Ishikawa (cell line): ENCODE data around the gene CD300LB.

Experiments
- CEBPB ChIP-seq: IDR thresholded peaks from 2 replicates; pipeline ENCODE4 v1.6.1; 2012
- CREB1 ChIP-seq: IDR thresholded peaks from 2 replicates; pipeline ENCODE4 v1.6.1; 2012; ENCODE audit warnings: low read depth
- EGR1 ChIP-seq: IDR thresholded peaks from 2 replicates; pipeline ENCODE4 v1.6.1; 2012
- EP300 ChIP-seq: IDR thresholded peaks from 2 replicates; pipeline ENCODE4 v1.6.1; 2012; ENCODE audit warnings: borderline replicate concordance
- FOXM1 ChIP-seq: IDR thresholded peaks from 2 replicates; pipeline ENCODE4 v1.6.1; 2012; ENCODE audit warnings: low read depth, borderline replicate concordance
- NFIC ChIP-seq: IDR thresholded peaks from 2 replicates; pipeline ENCODE4 v1.6.1; 2012
- RAD21 ChIP-seq: IDR thresholded peaks from 2 replicates; pipeline ENCODE4 v1.6.1; 2012; ENCODE audit warnings: low read depth
- TAF1 ChIP-seq: IDR thresholded peaks from 2 replicates; pipeline ENCODE4 v1.6.1; 2012; ENCODE audit warnings: low read depth, mild to moderate bottlenecking
- TCF12 ChIP-seq: IDR thresholded peaks from 2 replicates; pipeline ENCODE4 v1.6.1; 2012; ENCODE audit warnings: low read depth
- TEAD4 ChIP-seq: IDR thresholded peaks from 2 replicates; pipeline ENCODE4 v1.6.1; 2012
- YY1 ChIP-seq: IDR thresholded peaks from 2 replicates; pipeline ENCODE4 v1.6.1; 2012; ENCODE audit warnings: low read depth
- ZBTB7A ChIP-seq: IDR thresholded peaks from 2 replicates; pipeline ENCODE4 v1.6.1; 2012; ENCODE audit warnings: low read depth
- TF ChIP-seq, protein P1 (sequence below): IDR thresholded peaks from 2 replicates; pipeline ENCODE4 v1.6.1; 2012
- TF ChIP-seq, protein P2 (sequence below): IDR thresholded peaks from 2 replicates; pipeline ENCODE4 v1.6.1; 2012
- TF ChIP-seq, protein P3 (sequence below): IDR thresholded peaks from 2 replicates; pipeline ENCODE4 v1.6.1; 2012; ENCODE audit warnings: low read depth, mild to moderate bottlenecking

Gene CD300LB

DNA sequence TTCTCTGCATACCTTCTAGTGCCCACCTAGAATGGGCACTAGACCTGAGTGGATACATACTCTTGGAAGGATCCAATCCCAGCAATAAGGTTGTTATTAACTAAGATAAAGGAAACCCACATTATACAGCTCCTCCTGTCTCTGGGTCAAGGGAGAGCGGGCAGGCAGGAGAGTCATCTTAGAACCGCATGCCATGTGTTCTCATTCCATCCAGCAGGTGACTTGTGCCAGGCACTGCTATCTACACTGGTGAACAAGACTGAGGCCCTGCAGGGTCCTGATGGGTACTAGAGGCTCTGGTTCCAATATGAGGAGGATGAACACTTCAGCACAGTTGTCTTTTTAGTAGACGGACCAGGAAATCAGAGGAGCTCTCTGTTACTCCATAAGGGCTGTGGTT, 41.9 kb upstream of the CD300LB start:
- no peak for TF ChIP-seq NFIC
- TF ChIP-seq EGR1 = no peak
- no peak for TF ChIP-seq TCF12
- no peak for TF ChIP-seq EP300
- TF ChIP-seq YY1 = no peak
- TF ChIP-seq, protein P1, sequence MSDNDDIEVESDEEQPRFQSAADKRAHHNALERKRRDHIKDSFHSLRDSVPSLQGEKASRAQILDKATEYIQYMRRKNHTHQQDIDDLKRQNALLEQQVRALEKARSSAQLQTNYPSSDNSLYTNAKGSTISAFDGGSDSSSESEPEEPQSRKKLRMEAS = no peak
- TF ChIP-seq RAD21 = no peak
- TF ChIP-seq, protein P2, sequence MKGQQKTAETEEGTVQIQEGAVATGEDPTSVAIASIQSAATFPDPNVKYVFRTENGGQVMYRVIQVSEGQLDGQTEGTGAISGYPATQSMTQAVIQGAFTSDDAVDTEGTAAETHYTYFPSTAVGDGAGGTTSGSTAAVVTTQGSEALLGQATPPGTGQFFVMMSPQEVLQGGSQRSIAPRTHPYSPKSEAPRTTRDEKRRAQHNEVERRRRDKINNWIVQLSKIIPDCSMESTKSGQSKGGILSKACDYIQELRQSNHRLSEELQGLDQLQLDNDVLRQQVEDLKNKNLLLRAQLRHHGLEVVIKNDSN = no peak
- TF ChIP-seq FOXM1 = no peak
- TF ChIP-seq, protein P3, sequence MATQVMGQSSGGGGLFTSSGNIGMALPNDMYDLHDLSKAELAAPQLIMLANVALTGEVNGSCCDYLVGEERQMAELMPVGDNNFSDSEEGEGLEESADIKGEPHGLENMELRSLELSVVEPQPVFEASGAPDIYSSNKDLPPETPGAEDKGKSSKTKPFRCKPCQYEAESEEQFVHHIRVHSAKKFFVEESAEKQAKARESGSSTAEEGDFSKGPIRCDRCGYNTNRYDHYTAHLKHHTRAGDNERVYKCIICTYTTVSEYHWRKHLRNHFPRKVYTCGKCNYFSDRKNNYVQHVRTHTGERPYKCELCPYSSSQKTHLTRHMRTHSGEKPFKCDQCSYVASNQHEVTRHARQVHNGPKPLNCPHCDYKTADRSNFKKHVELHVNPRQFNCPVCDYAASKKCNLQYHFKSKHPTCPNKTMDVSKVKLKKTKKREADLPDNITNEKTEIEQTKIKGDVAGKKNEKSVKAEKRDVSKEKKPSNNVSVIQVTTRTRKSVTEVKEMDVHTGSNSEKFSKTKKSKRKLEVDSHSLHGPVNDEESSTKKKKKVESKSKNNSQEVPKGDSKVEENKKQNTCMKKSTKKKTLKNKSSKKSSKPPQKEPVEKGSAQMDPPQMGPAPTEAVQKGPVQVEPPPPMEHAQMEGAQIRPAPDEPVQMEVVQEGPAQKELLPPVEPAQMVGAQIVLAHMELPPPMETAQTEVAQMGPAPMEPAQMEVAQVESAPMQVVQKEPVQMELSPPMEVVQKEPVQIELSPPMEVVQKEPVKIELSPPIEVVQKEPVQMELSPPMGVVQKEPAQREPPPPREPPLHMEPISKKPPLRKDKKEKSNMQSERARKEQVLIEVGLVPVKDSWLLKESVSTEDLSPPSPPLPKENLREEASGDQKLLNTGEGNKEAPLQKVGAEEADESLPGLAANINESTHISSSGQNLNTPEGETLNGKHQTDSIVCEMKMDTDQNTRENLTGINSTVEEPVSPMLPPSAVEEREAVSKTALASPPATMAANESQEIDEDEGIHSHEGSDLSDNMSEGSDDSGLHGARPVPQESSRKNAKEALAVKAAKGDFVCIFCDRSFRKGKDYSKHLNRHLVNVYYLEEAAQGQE = no peak
- no peak for TF ChIP-seq CREB1
- TF ChIP-seq CEBPB = no peak
- no peak for TF ChIP-seq TEAD4

DNA sequence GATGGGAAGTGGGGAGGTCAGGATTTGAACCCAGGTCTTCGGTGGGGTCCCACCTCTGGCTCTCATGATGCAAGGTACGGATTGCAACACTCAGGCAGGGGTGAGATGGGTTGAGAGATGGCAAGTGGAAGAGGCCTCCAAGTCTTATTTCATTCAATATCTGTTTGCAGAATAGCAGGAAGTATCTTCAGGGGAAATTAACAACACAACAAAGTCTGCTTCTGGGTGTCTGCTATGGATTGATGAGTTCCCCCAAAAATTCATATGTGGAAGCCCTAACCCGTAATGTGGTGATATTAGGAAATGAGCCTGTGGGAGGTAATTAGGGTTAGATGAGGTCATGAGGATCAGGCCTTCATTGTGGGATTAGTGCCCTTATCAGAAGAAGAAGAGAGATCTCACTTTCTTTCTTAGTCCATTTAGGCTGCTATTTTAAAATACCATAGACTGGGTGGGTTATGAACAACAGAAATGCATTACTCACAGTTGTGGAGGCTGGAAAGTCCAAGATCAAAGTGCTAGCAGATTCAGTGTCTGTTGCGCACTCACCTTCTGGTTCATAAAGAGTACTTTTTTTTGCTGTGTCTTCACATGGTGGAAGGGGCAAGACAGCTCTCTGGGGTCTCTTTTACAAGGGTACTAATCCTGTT, 40.5 kb upstream of the CD300LB start:
- TF ChIP-seq EGR1 = no peak
- TF ChIP-seq CREB1 = no peak
- TF ChIP-seq NFIC = no peak
- no peak for TF ChIP-seq TCF12

DNA sequence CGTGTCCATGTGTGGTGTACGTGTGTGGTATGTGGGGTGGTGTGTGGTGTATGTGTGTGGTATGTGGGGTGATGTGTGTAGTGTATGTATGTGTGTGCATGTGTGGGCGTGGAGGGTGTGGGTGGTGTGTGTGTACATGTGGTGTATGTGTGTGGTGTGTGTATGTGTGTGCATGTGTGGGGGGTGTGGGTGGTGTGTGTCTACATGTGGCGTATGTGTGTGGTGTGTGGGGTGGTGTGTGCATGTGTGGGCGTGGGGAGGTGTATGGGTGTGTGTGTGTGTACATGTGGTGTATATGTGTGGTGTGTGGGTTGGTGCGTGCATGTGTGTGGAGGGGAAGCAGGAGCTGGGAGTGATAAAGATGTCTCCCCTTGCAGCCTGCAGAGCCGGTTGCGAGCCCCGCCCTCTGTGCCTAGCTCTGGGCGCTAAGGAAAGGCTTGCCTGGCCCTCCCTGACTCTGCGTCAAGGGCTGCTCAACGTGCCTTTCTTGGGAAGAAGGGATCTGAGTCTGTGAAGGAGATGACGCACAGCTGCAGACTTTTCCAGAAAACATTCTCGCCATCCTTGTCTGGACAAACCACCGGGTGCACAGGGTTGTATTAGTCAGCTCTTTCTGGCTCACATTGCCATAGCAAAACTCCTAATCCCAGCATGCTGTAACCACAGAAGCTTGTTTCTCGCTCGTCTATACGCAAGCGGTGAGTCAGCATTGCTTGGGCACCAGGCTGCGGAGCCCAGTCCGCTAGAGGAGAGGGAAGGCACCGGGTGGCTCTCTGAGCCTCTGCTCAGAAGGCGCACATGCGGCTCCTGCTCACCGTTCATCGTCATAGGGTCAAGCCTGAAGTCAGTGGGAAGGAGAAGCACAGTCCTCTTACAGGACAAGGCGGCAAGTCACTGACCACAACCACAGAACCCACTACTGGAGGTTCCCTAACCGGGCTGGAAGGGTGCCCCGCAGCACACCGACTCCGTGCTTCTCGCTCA, 38.0 kb upstream of the CD300LB start:
- TF ChIP-seq EP300 (no peak), TEAD4 (no peak), ZBTB7A (no peak), FOXM1 (no peak), TCF12 (no peak), CREB1 (no peak), RAD21 (no peak), NFIC (no peak), TAF1 (no peak), YY1 (no peak), EGR1 (no peak), CEBPB (no peak)
- TF ChIP-seq, protein P2 = no peak
- TF ChIP-seq, protein P3 = no peak
- TF ChIP-seq, protein P1 = no peak

DNA sequence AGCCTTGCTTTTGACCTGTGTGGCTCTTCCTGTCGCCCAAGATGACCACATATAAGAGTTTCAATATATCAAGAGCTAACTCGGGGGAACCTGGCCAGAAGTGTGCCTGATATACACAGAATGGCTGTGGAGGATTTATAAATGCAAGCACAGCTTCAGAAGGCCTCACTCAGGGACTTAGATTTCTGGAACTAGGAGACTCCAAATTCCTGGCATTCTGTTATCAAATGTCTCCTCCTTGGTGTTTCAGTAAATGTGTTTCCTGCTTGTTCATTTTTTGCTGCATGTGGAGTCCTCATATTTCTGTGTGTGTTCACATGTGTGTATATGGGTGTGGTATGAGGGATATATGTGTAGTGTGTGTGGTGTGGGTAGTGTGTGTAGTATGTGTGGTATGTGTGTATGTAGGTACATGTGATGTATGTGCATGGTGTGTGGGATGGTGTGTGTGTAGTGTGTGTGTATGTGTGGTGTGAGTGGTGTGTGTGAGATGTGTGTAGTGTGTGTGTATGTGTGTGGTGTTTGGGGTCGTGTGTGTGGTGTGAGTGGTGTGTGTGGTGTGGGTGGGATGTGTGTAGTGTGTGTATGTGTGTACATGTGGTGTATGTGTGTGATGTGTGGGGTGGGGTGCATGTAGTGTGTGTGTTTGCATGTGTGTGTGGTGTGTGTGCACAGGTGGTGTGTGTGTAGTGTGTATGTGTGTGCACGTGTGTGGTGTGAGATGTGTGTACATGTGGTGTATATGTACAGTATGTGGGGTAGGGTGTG, 37.0 kb upstream of the CD300LB start:
- TF ChIP-seq ZBTB7A (no peak), YY1 (no peak), EP300 (no peak), CREB1 (no peak), NFIC (no peak), TEAD4 (no peak), EGR1 (no peak), TCF12 (no peak), TAF1 (no peak), RAD21 (no peak), FOXM1 (no peak), CEBPB (no peak)
- TF ChIP-seq, protein P2 = no peak
- TF ChIP-seq, protein P1 = no peak
- TF ChIP-seq, protein P3 = no peak
